Thoracic aorta (tissue), 2 donors: ENCODE data around the gene PDPN. TPM values are rescaled to one million over a fixed set of nuclear protein-coding genes. Genes with fewer than 3 reads are reported as not detected.

Experiments
- ATAC-seq: fragments of 150-250 bp; one replicate; pipeline ENCODE4 v1.8.0; 2017; ENCODE audit warnings: low read depth; ENCODE audit not compliant: insufficient number of reproducible peaks, low FRiP score
- DNase-seq: peaks from one replicate; pipeline ENCODE4 v3.0.0-alpha.2; 2020; ENCODE audit warnings: low spot score
- H3K27ac ChIP-seq, 2 donors: fragments of 200-600 bp; sonication (generic); 1 replicate in 1 of 2; 2 replicates in 1 of 2; pipeline ENCODE4 v1.5.1; 2016; ENCODE audit warnings: mild to moderate bottlenecking in 2 of 2, moderate library complexity in 2 of 2
- H3K27me3 ChIP-seq: fragments of 200-600 bp; sonication (generic); replicated peaks from 2 replicates; pipeline ENCODE4 v1.6.0; 2016; ENCODE audit warnings: mild to moderate bottlenecking; ENCODE audit not compliant: insufficient read depth
- H3K36me3 ChIP-seq: fragments of 200-600 bp; sonication (generic); one replicate; pipeline ENCODE4 v1.5.1; 2016
- H3K4me1 ChIP-seq, 2 donors: fragments of 200-600 bp; sonication (generic); 1 replicate in 1 of 2; 2 replicates in 1 of 2; pipeline versions ENCODE4 v1.5.1 to v1.6.0; 2016; ENCODE audit warnings: low read depth in 2 of 2, mild to moderate bottlenecking in 1 of 2; ENCODE audit not compliant: control insufficient read depth in 1 of 2
- H3K4me3 ChIP-seq: fragments of 200-600 bp; sonication (generic); 2 replicates; pipeline ENCODE4 v1.5.1; 2016; ENCODE audit warnings: mild to moderate bottlenecking
- H3K9me3 ChIP-seq: fragments of 200-600 bp; sonication (generic); 2 replicates; pipeline ENCODE4 v1.5.1; 2016
- total RNA-seq, 2 donors: library from RNA; depleted of rRNA; stranded (reverse); fragments of >200 nt; gene quantifications; one replicate each; pipeline versions ENCODE4 v1.1.0 to v1.2.3, GENCODE V29; 2016
- TF ChIP-seq, protein P1 (sequence below): fragments of 200-600 bp; sonication (generic); IDR thresholded peaks from one replicate; pipeline ENCODE4 v1.5.1; 2019; ENCODE audit warnings: antibody characterized with exemption

Gene PDPN
- total RNA-seq, 2 donors from 2014 or later: 13.8 to 20.7 TPM

DNA sequence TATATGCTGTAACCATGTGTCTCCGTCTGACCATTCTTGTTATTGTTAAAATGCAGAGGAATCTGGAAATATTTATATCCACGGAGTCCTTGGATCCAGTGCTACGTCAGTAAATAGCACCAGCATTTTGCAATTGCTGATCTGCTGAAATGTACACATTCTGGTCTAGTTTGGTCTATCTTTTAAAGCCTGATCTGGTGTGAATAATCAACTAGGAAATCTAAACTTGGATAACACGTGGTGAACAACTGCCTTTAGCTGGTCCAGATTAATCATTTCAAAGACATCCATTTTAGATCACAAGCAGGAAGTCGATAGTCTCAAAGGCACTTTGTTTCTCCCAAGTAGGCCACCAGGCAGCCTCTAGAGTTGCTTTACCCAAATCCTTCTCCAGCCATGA is 32.6 kb downstream of the PDPN start:
- no peak overlapping the region for H3K4me3 ChIP-seq
- no peaks in the 10 kb centered on the region for H3K9me3 ChIP-seq
- ATAC-seq (no peak), DNase-seq (no peak)
- TF ChIP-seq, protein P1, sequence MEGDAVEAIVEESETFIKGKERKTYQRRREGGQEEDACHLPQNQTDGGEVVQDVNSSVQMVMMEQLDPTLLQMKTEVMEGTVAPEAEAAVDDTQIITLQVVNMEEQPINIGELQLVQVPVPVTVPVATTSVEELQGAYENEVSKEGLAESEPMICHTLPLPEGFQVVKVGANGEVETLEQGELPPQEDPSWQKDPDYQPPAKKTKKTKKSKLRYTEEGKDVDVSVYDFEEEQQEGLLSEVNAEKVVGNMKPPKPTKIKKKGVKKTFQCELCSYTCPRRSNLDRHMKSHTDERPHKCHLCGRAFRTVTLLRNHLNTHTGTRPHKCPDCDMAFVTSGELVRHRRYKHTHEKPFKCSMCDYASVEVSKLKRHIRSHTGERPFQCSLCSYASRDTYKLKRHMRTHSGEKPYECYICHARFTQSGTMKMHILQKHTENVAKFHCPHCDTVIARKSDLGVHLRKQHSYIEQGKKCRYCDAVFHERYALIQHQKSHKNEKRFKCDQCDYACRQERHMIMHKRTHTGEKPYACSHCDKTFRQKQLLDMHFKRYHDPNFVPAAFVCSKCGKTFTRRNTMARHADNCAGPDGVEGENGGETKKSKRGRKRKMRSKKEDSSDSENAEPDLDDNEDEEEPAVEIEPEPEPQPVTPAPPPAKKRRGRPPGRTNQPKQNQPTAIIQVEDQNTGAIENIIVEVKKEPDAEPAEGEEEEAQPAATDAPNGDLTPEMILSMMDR: no peak
- H3K27me3 ChIP-seq: no peaks in the 10 kb centered on the region
- H3K27ac ChIP-seq: no peak overlapping the region
- H3K4me1 ChIP-seq: peaks cover 4 to 15% of the 10 kb centered on the region in 2 donors
- no peaks in the 10 kb centered on the region for H3K36me3 ChIP-seq

DNA sequence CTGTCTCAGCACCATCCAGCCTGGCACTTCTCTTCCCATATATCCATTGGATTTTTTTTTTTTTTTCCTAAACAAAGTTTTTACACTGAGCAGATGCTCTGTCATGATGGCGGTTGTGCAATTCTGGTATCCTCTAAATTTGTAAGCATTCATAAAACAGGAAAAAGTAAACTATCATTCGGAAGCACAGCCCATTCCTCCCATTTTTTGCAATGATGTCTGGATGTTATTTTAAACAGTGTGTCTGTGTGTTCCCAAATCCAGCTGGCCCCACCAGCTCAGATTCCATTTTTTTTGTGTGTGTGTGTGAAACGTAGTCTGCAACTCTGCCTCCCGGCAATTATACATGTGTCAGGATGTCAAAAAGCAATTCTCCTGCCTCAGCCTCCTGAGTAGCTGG is 33.5 kb downstream of the PDPN start:
- no peak for DNase-seq

DNA sequence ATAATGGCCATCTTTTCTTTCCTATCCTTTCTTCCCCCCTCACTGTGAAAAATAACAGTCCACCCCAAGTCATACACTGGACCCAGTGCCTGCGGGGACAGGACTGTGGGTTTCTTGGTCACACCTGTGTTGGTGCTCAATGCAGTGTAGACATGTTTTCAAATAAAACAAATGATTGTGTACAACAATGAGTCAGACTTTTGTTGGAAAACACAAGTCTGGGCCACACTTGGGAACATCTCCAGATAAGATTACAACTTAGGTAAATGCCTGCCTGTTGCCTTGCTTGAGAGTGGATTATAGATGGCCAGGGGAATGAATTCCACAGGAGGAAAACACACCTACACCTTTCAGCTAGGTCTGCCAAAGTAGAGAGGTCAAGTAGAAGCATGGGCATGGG is 34.1 kb downstream of the PDPN start:
- Histone ChIP-seq H3K4me3 (no peak overlapping the region), H3K36me3 (no peaks in the 10 kb centered on the region), H3K9me3 (no peaks in the 10 kb centered on the region), H3K4me1 (peaks cover 4 to 15% of the 10 kb centered on the region in 2 donors), H3K27me3 (no peaks in the 10 kb centered on the region), H3K27ac (no peak overlapping the region)
- DNase-seq (no peak), ATAC-seq (no peak)
- TF ChIP-seq, protein P1: no peak

More for the DNA sequence above, 33.5 kb downstream of the PDPN start:
- TF ChIP-seq, protein P1: no peak
- Histone ChIP-seq H3K27ac (no peak overlapping the region), H3K4me3 (no peak overlapping the region), H3K4me1 (peaks cover 4 to 15% of the 10 kb centered on the region in 2 donors), H3K36me3 (no peaks in the 10 kb centered on the region), H3K27me3 (no peaks in the 10 kb centered on the region), H3K9me3 (no peaks in the 10 kb centered on the region)
- ATAC-seq: no peak

DNA sequence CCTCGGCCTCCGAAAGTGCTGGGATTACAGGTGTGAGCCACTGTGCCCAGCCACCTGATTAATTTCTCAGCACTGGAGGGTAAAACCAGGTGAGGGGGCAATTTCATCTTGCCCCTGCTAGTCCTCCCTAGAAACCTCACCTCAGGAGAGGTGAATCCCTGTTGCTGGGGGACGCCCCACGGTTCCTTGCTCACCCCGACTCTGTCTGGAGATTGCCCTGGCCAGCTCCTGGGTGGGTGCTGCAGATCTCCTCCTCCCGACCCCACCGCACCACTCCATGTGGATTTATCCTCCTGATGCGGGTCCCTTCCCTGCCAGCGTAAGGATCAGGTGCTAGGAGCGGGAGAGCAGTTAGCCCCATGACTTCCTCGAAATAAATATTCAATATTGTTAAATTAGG is 34.9 kb downstream of the PDPN start:
- ATAC-seq: no peak
- TF ChIP-seq, protein P1: no peak
- H3K36me3 ChIP-seq: no peaks in the 10 kb centered on the region
- DNase-seq: no peak
- peak overlapping the region in 1 of 2 donors; percentile 73 for H3K27ac ChIP-seq
- peaks cover 4 to 15% of the 10 kb centered on the region in 2 donors for H3K4me1 ChIP-seq
- H3K4me3 ChIP-seq: no peak overlapping the region
- no peaks in the 10 kb centered on the region for H3K9me3 ChIP-seq
- H3K27me3 ChIP-seq: no peaks in the 10 kb centered on the region

DNA sequence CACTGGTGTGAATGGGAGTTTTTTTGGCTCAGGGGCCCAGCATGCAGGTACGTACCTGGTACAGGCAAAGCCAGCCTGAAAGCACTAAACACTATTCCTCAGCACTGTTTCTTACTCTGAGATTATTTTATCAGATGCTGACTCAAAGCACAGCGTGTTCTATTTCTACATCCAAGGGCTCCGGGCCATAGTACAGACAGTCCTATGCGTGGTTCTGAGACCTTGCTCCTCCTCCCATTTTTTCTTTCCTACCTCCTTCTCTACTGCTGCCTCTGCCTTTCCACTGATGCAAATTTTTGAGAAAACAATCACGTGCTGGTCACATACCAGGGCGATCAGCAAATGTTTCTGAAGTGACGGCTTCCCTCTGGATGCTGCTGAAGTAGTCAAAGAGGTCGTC is 36.3 kb downstream of the PDPN start:
- DNase-seq: no peak
- peak overlapping the region; percentile 68 to 73 for H3K27ac ChIP-seq

More for the DNA sequence above, 36.3 kb downstream of the PDPN start:
- Histone ChIP-seq H3K4me3 (no peak overlapping the region), H3K27me3 (no peaks in the 10 kb centered on the region), H3K36me3 (no peaks in the 10 kb centered on the region), H3K9me3 (no peaks in the 10 kb centered on the region), H3K4me1 (peaks cover 4 to 15% of the 10 kb centered on the region in 2 donors)
- ATAC-seq: peak; percentile 56
- TF ChIP-seq, protein P1: no peak
